Vagina (tissue), 2 donors: ENCODE results near the gene SLC39A2. TPM values are rescaled to one million over a fixed set of nuclear protein-coding genes. Genes with fewer than 3 reads are reported as not detected.
A peak's percentile ranks its signal among the peaks of the same experiment; 100 is the strongest.

Experiments
- DNase-seq, 2 donors: peaks; one replicate each; pipeline ENCODE4 v3.0.0-alpha.2; 2017; ENCODE audit errors: extremely low spot score in 2 of 2
- H3K27ac ChIP-seq: fragments of 200-600 bp; sonication (generic); one replicate; pipeline ENCODE4 v1.5.1; 2019
- H3K27me3 ChIP-seq: fragments of 200-600 bp; sonication (generic); one replicate; pipeline ENCODE4 v1.5.1; 2019
- H3K36me3 ChIP-seq, 2 donors: fragments of 200-600 bp; sonication (generic); one replicate each; pipeline ENCODE4 v1.5.1; 2017 to 2019
- H3K4me1 ChIP-seq: fragments of 200-600 bp; sonication (generic); one replicate; pipeline ENCODE4 v1.5.1; 2019
- H3K4me3 ChIP-seq, 2 donors: fragments of 200-600 bp; sonication (generic); 1 replicate in 1 of 2; 2 replicates in 1 of 2; pipeline ENCODE4 v1.5.1; 2016 to 2019
- H3K9me3 ChIP-seq: fragments of 200-600 bp; sonication (generic); one replicate; pipeline ENCODE4 v1.5.1; 2019
- POLR2A ChIP-seq, 2 donors: fragments of 450-650 bp; IDR thresholded peaks; one replicate each; pipeline ENCODE4 v1.6.1; 2017; ENCODE audit warnings: antibody characterized with exemption in 2 of 2, mild to moderate bottlenecking in 2 of 2, moderate library complexity in 2 of 2
- POLR2AphosphoS5 ChIP-seq, 2 donors: sonication (generic); formaldehyde crosslinking; IDR thresholded peaks; one replicate each; pipeline ENCODE4 v1.9.0; 2017; ENCODE audit warnings: antibody characterized with exemption in 2 of 2, mild to moderate bottlenecking in 2 of 2, low read depth in 1 of 2; ENCODE audit not compliant: insufficient read depth in 1 of 2
- intact Hi-C: fragments of 100-400 bp; cut with DNase I; formaldehyde crosslinking; loops from one replicate; pipeline ENCODE4 v1.15.1; 2023
- total RNA-seq: library from RNA; depleted of rRNA; stranded (reverse); fragments of >200 nt; gene quantifications from one replicate; pipeline ENCODE4 v1.2.3, GENCODE V29; 2016
- TF ChIP-seq, protein P1 (sequence below), 3 experiments: fragments of 450-650 bp in 2 of 3; fragments of 200-600 bp in 1 of 3; sonication (generic) in 1 of 3; IDR thresholded peaks; one replicate each; pipeline ENCODE4 v1.5.1; 2017 to 2019; ENCODE audit warnings: antibody characterized with exemption in 3 of 3, mild to moderate bottlenecking in 2 of 3, moderate library complexity in 2 of 3

SLC39A2 gene
- total RNA-seq, 1 donor from 2014 or later: 5.4 TPM

GRCh38 chr14:21025371-21026273 is 26.5 kb downstream of the SLC39A2 start:
- TF ChIP-seq, protein P1, sequence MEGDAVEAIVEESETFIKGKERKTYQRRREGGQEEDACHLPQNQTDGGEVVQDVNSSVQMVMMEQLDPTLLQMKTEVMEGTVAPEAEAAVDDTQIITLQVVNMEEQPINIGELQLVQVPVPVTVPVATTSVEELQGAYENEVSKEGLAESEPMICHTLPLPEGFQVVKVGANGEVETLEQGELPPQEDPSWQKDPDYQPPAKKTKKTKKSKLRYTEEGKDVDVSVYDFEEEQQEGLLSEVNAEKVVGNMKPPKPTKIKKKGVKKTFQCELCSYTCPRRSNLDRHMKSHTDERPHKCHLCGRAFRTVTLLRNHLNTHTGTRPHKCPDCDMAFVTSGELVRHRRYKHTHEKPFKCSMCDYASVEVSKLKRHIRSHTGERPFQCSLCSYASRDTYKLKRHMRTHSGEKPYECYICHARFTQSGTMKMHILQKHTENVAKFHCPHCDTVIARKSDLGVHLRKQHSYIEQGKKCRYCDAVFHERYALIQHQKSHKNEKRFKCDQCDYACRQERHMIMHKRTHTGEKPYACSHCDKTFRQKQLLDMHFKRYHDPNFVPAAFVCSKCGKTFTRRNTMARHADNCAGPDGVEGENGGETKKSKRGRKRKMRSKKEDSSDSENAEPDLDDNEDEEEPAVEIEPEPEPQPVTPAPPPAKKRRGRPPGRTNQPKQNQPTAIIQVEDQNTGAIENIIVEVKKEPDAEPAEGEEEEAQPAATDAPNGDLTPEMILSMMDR (IDR thresholded peaks at IDR 0.05): no peak
- peak in 1 of 2 donors; percentile 70 for TF ChIP-seq POLR2AphosphoS5 (IDR thresholded peaks at IDR 0.05; ENCODE audit: insufficient read depth in 1 of 2, low read depth in 1 of 2)
- Histone ChIP-seq H3K9me3 (no peaks in the 10 kb centered on the region), H3K27me3 (no peaks in the 10 kb centered on the region), H3K4me3 (peak overlapping the region; percentile 72 to 96), H3K27ac (peak overlapping the region; percentile 99), H3K36me3 (peaks cover 0 to 11% of the 10 kb centered on the region in 2 donors), H3K4me1 (peaks cover 62% of the 10 kb centered on the region)
- DNase-seq: peak in 1 of 2 donors; percentile 94
- intact Hi-C loops: loop anchor here (5.0 kb wide), 1 partner anchor 77 kb away; the partner anchor contains the start of gene TMEM253

DNA sequence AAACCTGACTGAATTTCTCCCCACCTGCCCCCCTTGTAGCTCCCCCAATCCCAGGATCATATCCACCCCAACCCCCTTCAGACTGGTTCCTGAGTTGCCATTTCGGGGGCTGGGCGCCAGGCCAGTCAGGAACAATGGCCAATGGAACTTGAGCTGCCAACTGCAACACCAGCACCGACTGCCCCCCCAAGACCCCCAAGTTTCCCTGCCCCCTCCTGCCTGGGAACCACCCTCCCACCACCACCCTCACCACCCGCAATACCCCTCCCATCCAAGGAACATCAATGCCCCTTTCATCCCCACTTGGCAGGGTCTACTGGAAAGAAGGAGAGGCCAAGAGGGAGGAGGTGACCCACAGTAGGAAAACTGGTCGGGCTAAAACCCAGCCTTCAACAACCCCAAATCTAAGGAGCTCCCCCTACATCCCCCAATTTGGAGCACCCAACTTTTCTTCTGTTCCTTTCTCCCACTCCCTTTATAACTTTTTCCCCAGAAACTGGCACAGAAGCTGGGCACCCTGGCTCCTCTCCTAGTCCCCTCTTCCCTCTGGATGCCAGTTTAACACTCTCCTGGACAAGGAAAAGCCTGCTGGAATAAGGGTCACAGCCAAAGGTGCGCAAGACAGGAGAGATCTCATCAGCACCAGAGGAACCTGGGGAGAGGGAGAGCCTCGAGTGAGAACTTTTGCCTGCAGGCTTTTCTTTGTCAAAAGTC is 27.3 kb downstream of the SLC39A2 start:
- no peaks in the 10 kb centered on the region for H3K27me3 ChIP-seq
- H3K4me1 ChIP-seq: peaks cover 54% of the 10 kb centered on the region
- peak in 1 of 2 donors; percentile 88 for DNase-seq
- peak overlapping the region; percentile 72 to 96 for H3K4me3 ChIP-seq
- peak overlapping the region; percentile 99 for H3K27ac ChIP-seq
- intact Hi-C loops: loop anchor here (5.0 kb wide), 1 partner anchor 76 kb away; the partner anchor contains the start of gene TMEM253
- H3K9me3 ChIP-seq: no peaks in the 10 kb centered on the region
- TF ChIP-seq POLR2A (IDR thresholded peaks at IDR 0.05) (no peak), POLR2AphosphoS5 (IDR thresholded peaks at IDR 0.05; ENCODE audit: insufficient read depth in 1 of 2, low read depth in 1 of 2) (no peak)
- TF ChIP-seq, protein P1 (IDR thresholded peaks at IDR 0.05): no peak
- peaks cover 0 to 8% of the 10 kb centered on the region in 2 donors for H3K36me3 ChIP-seq

DNA sequence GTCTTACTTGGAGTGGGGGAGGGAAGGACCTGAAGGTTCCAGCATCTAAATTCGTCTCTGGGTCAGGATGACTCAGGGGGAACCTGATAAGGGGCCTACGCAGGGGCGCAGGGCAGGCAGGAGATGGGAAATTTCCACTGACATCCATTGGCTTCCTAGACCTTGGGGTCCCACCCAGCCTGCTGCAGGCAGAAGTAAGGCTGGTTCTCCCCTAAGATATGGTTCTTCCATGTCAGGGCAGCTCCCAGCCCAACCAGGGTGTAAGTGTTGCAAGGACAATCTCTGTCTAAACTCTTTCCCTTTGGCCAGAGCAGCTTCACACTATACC is 27.9 kb downstream of the SLC39A2 start:
- TF ChIP-seq POLR2AphosphoS5 (IDR thresholded peaks at IDR 0.05; ENCODE audit: insufficient read depth in 1 of 2, low read depth in 1 of 2) (no peak), POLR2A (IDR thresholded peaks at IDR 0.05) (no peak)
- TF ChIP-seq, protein P1 (IDR thresholded peaks at IDR 0.05): no peak
- peak in 1 of 2 donors; percentile 61 for DNase-seq
- H3K4me3 ChIP-seq: no peak overlapping the region
- no peaks in the 10 kb centered on the region for H3K27me3 ChIP-seq
- intact Hi-C loops: loop anchor here (5.0 kb wide), 1 partner anchor 75 kb away; the partner anchor contains the start of gene TMEM253
- H3K36me3 ChIP-seq: peaks cover 0 to 4% of the 10 kb centered on the region in 2 donors
- peak overlapping the region; percentile 99 for H3K27ac ChIP-seq
- H3K4me1 ChIP-seq: peaks cover 50% of the 10 kb centered on the region
- no peaks in the 10 kb centered on the region for H3K9me3 ChIP-seq

GRCh38 chr14:21029917-21030316 is 30.8 kb downstream of the SLC39A2 start, which contains the start of gene TPPP2:
TSS of gene TPPP2 (plus strand) at chr14:21030217. CDS start at chr14:21030582, 365 bp downstream.
- H3K27ac ChIP-seq: no peak within 1 kb of the TSS
- TF ChIP-seq POLR2AphosphoS5 (IDR thresholded peaks at IDR 0.05; ENCODE audit: insufficient read depth in 1 of 2, low read depth in 1 of 2): no peak
- TF ChIP-seq, protein P1 (IDR thresholded peaks at IDR 0.05): no peak
- no peak for TF ChIP-seq POLR2A (IDR thresholded peaks at IDR 0.05)
- DNase-seq: peak in 1 of 2 donors; percentile 16
- intact Hi-C loops: loop anchor here (5.0 kb wide), 1 partner anchor 72 kb away; the partner anchor contains the start of gene TMEM253
- peaks cover 35% of the 10 kb centered on the region for H3K4me1 ChIP-seq
- H3K27me3 ChIP-seq: no peaks in the 10 kb centered on the region
- H3K9me3 ChIP-seq: no peaks in the 10 kb centered on the region
- H3K36me3 ChIP-seq: no peaks in the 10 kb centered on the region
- H3K4me3 ChIP-seq: no peak within 1 kb of the TSS
